ENCODE measurements around the gene CLDN1. TPM values are rescaled to one million over a fixed set of nuclear protein-coding genes. Genes with fewer than 3 reads are reported as not detected.

CLDN1 gene
- total RNA-seq, 6 experiments from 2014 or later, result 79.9 to 241 (median 135) TPM

GRCh38 chr3:190307164-190307545 is 15.1 kb downstream of the CLDN1 start:
- intact Hi-C loops (cut with DNase I), result no loop called here
- WGBS (ENCODE audit: insufficient coverage, low coverage, low lambda C conversion rate, missing lambda C conversion rate), result 20% methylated on average over 1 of the region's 1 CpG
- Histone ChIP-seq H3K27ac (peak overlapping the region; percentile 69 to 96 (median 90)), H3K4me1 (peaks cover 0 to 62% (median 22%) of the 10 kb centered on the region in 4 donors), H3K36me3 (no peaks in the 10 kb centered on the region), H3K27me3 (no peaks in the 10 kb centered on the region), H3K4me3 (peak overlapping the region in 2 of 3 donors; percentile 13 to 26), H3K9me3 (no peaks in the 10 kb centered on the region)
- DNase-seq (no peak), ATAC-seq (peak; percentile 64 to 81 (median 72))
- no peak for TF ChIP-seq CTCF (IDR thresholded peaks at IDR 0.05)
- TF ChIP-seq POLR2A (IDR thresholded peaks at IDR 0.05), result peak; percentile 37

- Histone ChIP-seq H3K4me1 (peaks cover 0 to 61% (median 20%) of the 10 kb centered on the region in 4 donors), H3K27me3 (no peaks in the 10 kb centered on the region), H3K36me3 (no peaks in the 10 kb centered on the region), H3K27ac (peak overlapping the region; percentile 69 to 96 (median 90)), H3K9me3 (no peaks in the 10 kb centered on the region), H3K4me3 (peak overlapping the region in 2 of 3 donors; percentile 13 to 26)
- intact Hi-C loops (cut with DNase I), result no loop called here
- TF ChIP-seq CTCF (IDR thresholded peaks at IDR 0.05) (no peak), POLR2A (IDR thresholded peaks at IDR 0.05) (peak; percentile 62)
- 31% methylated on average over 4 of the region's 4 CpGs for WGBS (ENCODE audit: insufficient coverage, low coverage, low lambda C conversion rate, missing lambda C conversion rate)
- DNase-seq, result peak in 1 of 3 donors; percentile 83
- peak; percentile 56 to 80 (median 73) for ATAC-seq
Measured at GRCh38 chr3:190306513-190307163, 15.6 kb downstream of the CLDN1 start.

DNA sequence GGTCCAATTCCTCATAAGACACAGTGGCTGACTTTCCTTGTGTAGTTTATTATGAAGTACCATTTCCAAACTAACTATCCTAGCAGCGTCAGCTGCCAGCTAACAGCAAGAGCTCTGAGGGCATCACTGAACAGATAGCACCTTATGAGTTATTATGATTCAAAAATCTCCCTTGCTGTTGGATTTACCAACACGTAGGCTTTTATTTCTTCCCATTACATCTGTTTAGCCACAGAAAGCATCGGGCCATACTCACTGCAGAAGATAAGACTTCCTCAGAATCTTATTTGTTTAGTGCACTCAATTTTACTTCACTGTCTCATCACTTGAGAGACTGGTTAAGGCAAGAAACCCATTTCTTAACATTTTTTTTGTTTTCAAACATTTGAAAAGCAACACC is 16.2 kb downstream of the CLDN1 start:
- intact Hi-C loops (cut with DNase I), result no loop called here
- no peak overlapping the region for H3K4me3 ChIP-seq
- WGBS (ENCODE audit: insufficient coverage, low coverage, low lambda C conversion rate, missing lambda C conversion rate), result 24% methylated on average over 3 of the region's 3 CpGs
- peak overlapping the region; percentile 69 to 96 (median 90) for H3K27ac ChIP-seq
- ATAC-seq, result no peak
- DNase-seq, result no peak
- no peaks in the 10 kb centered on the region for H3K9me3 ChIP-seq
- H3K4me1 ChIP-seq, result peaks cover 0 to 61% (median 20%) of the 10 kb centered on the region in 4 donors
- H3K27me3 ChIP-seq, result no peaks in the 10 kb centered on the region
- TF ChIP-seq POLR2A (IDR thresholded peaks at IDR 0.05), result no peak
- TF ChIP-seq CTCF (IDR thresholded peaks at IDR 0.05), result no peak
- no peaks in the 10 kb centered on the region for H3K36me3 ChIP-seq

DNA sequence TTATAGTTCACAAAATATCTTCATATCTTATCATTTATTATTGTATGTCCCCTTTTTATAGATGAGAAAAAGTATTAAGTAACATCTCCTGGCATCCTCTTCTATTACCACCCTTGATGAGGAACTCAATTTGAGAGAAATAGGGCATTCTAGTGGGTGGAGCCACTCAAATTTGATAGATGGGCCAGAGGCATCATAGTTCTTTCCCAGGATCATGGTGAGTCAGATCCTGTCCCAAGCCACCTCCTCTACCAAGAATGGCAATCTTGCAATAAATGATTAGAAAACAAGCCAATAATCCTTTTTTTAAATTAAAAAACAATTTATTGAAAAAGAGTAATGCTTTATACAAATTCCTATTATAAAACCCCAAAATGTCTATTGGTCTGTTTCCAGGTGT is 16.8 kb downstream of the CLDN1 start:
- no peak overlapping the region for H3K4me3 ChIP-seq
- H3K27ac ChIP-seq, result peak overlapping the region in 2 of 3 donors; percentile 90 to 96
- intact Hi-C loops (cut with DNase I), result no loop called here
- no peaks in the 10 kb centered on the region for H3K27me3 ChIP-seq
- peak in 1 of 4 donors; percentile 18 for ATAC-seq
- no peaks in the 10 kb centered on the region for H3K9me3 ChIP-seq
- no peaks in the 10 kb centered on the region for H3K36me3 ChIP-seq
- TF ChIP-seq POLR2A (IDR thresholded peaks at IDR 0.05) (no peak), CTCF (IDR thresholded peaks at IDR 0.05) (no peak)
- peaks cover 0 to 59% (median 18%) of the 10 kb centered on the region in 4 donors for H3K4me1 ChIP-seq
- DNase-seq, result no peak

Data from right lobe of liver (tissue), 6 donors.